DMS 273 (cell line): ENCODE data around the gene ASPN.

Experiments
- DNase-seq: peaks from one replicate; lab custom pipeline; 2025; ENCODE audit not compliant: unreplicated experiment; lab: John Stamatoyannopoulos, UW

ASPN gene

GRCh38 chr9:92482329-92482728, at the start of gene ASPN:
ASPN (minus strand) TSS chr9:92482506.
- no peak for DNase-seq

- DNase-seq = no peak
Measured at GRCh38 chr9:92530893-92531292, 48.6 kb upstream of the ASPN start.

- no peak for DNase-seq
Measured at GRCh38 chr9:92529124-92529523, 46.8 kb upstream of the ASPN start.

- DNase-seq = no peak
Measured at GRCh38 chr9:92528522-92528849, 46.2 kb upstream of the ASPN start.

- DNase-seq = no peak
Measured at GRCh38 chr9:92527832-92528521, 45.7 kb upstream of the ASPN start.

GRCh38 chr9:92527291-92527828, 45.1 kb upstream of the ASPN start:
- no peak for DNase-seq

- no peak for DNase-seq
Measured at GRCh38 chr9:92525306-92525705, 43.0 kb upstream of the ASPN start.

- DNase-seq = no peak
Measured at GRCh38 chr9:92524881-92525280, 42.6 kb upstream of the ASPN start.

GRCh38 chr9:92522983-92523970, 41.0 kb upstream of the ASPN start:
- DNase-seq = no peak

GRCh38 chr9:92520837-92521236, 38.5 kb upstream of the ASPN start:
- DNase-seq = no peak

GRCh38 chr9:92518199-92518598, 35.9 kb upstream of the ASPN start:
- no peak for DNase-seq

- DNase-seq = no peak
Measured at GRCh38 chr9:92517046-92517445, 34.7 kb upstream of the ASPN start.

- no peak for DNase-seq
Measured at GRCh38 chr9:92516521-92516920, 34.2 kb upstream of the ASPN start.

- DNase-seq = no peak
Measured at GRCh38 chr9:92514635-92515034, 32.3 kb upstream of the ASPN start.

- DNase-seq = no peak
Measured at GRCh38 chr9:92513349-92513748, 31.0 kb upstream of the ASPN start.

- DNase-seq = no peak
Measured at GRCh38 chr9:92512622-92513021, 30.3 kb upstream of the ASPN start.

GRCh38 chr9:92510747-92511146, 28.4 kb upstream of the ASPN start:
- DNase-seq = no peak

GRCh38 chr9:92509050-92509449, 26.7 kb upstream of the ASPN start:
- DNase-seq = no peak

GRCh38 chr9:92508018-92508820, 25.9 kb upstream of the ASPN start:
- DNase-seq = no peak

- DNase-seq = no peak
Measured at GRCh38 chr9:92507496-92507895, 25.2 kb upstream of the ASPN start.

GRCh38 chr9:92507005-92507404, 24.7 kb upstream of the ASPN start:
- DNase-seq = no peak
